Neural progenitor cell (in vitro differentiated cells): Measurements from ENCODE around the gene GABRD. TPM values are rescaled to one million over a fixed set of nuclear protein-coding genes. Genes with fewer than 3 reads are reported as not detected.

Source experiments
- DNase-seq: peaks from one replicate; pipeline ENCODE4 v3.0.0-alpha.2; 2016; ENCODE audit warnings: low spot score
- H2AFZ ChIP-seq: fragments of 200-600 bp; sonication (generic); replicated peaks from 2 replicates; pipeline ENCODE4 v1.6.1; 2016; ENCODE audit warnings: antibody characterized with exemption
- H3F3A ChIP-seq: fragments of 200-600 bp; sonication (generic); 2 replicates; pipeline ENCODE4 v1.6.1; 2016; ENCODE audit warnings: antibody characterized with exemption, low read depth
- H3K27ac ChIP-seq: fragments of 200-600 bp; sonication (generic); 2 replicates; pipeline ENCODE4 v1.5.1; 2016; ENCODE audit warnings: mild to moderate bottlenecking
- H3K27me3 ChIP-seq: fragments of 200-600 bp; sonication (generic); 2 replicates; pipeline ENCODE4 v1.6.1; 2016; ENCODE audit warnings: mild to moderate bottlenecking, moderate library complexity
- H3K36me3 ChIP-seq: fragments of 200-600 bp; sonication (generic); 2 replicates; pipeline ENCODE4 v1.5.1; 2016
- H3K4me1 ChIP-seq: fragments of 200-600 bp; sonication (generic); 2 replicates; pipeline ENCODE4 v1.6.1; 2016; ENCODE audit warnings: mixed run types
- H3K4me2 ChIP-seq: fragments of 200-600 bp; sonication (generic); 2 replicates; pipeline ENCODE4 v1.6.1; 2016
- H3K4me3 ChIP-seq: fragments of 200-600 bp; sonication (generic); 2 replicates; pipeline ENCODE4 v1.5.1; 2016
- H3K79me2 ChIP-seq: fragments of 200-600 bp; sonication (generic); 2 replicates; pipeline ENCODE4 v1.6.1; 2016; ENCODE audit warnings: low read depth
- H3K9ac ChIP-seq: fragments of 200-600 bp; sonication (generic); 2 replicates; pipeline ENCODE4 v1.6.1; 2016
- H3K9me3 ChIP-seq: fragments of 200-600 bp; sonication (generic); 2 replicates; pipeline ENCODE4 v1.5.1; 2016; ENCODE audit warnings: low read depth
- H4K20me1 ChIP-seq: fragments of 200-600 bp; sonication (generic); 2 replicates; pipeline ENCODE4 v1.6.1; 2016; ENCODE audit warnings: low read depth
- H3K27ac Mint-ChIP-seq: 3 replicates; pipeline ENCODE4 v1.8.0; 2021; ENCODE audit warnings: mixed read lengths
- H3K27me3 Mint-ChIP-seq: 2 replicates; pipeline ENCODE4 v1.8.0; 2022; ENCODE audit warnings: low read depth, mild to moderate bottlenecking, inconsistent platforms, moderate library complexity, mixed read lengths; ENCODE audit not compliant: insufficient read depth
- H3K36me3 Mint-ChIP-seq: 3 replicates; pipeline ENCODE4 v1.8.0; 2021; ENCODE audit warnings: mixed read lengths
- H3K4me1 Mint-ChIP-seq: 3 replicates; pipeline ENCODE4 v1.8.0; 2021; ENCODE audit warnings: mixed read lengths
- H3K4me3 Mint-ChIP-seq: 3 replicates; pipeline ENCODE4 v1.8.0; 2021; ENCODE audit warnings: mild to moderate bottlenecking, moderate library complexity, mixed read lengths
- H3K9me3 Mint-ChIP-seq: 3 replicates; pipeline ENCODE4 v1.8.0; 2020; ENCODE audit warnings: mixed read lengths
- CTCF ChIP-seq: fragments of 200-600 bp; sonication (generic); IDR thresholded peaks from 2 replicates; pipeline ENCODE4 v1.5.1; 2017; ENCODE audit warnings: antibody characterized with exemption, mild to moderate bottlenecking
- EZH2 ChIP-seq: fragments of 200-600 bp; sonication (generic); IDR thresholded peaks from 2 replicates; pipeline ENCODE4 v1.6.1; 2017; ENCODE audit warnings: antibody characterized with exemption, mild to moderate bottlenecking, moderate library complexity
- EZH2phosphoT487 ChIP-seq: fragments of 200-600 bp; sonication (generic); IDR thresholded peaks from 2 replicates; pipeline ENCODE4 v1.6.1; 2017; ENCODE audit warnings: antibody characterized with exemption
- total RNA-seq: library from RNA; depleted of rRNA; stranded (reverse); fragments of >200 nt; gene quantifications from 2 replicates; pipeline ENCODE4 v1.2.3, GENCODE V29; 2015; ENCODE audit warnings: low replicate concordance

GABRD gene
- total RNA-seq, result 0.31 and 0.45 TPM in 2 replicates

- Histone ChIP-seq H3K9me3 (no peaks in the 10 kb centered on the region), H3K4me2 (peak within 1 kb of the TSS; percentile 77), H3K36me3 (no peaks in the 10 kb centered on the region), H3K4me1 (peaks cover 9% of the 10 kb centered on the region), H3K9ac (no peak within 1 kb of the TSS), H4K20me1 (peaks cover 27% of the 10 kb centered on the region), H3F3A (peaks cover 14% of the 10 kb centered on the region), H3K79me2 (no peaks in the 10 kb centered on the region), H2AFZ (no peak within 1 kb of the TSS), H3K4me3 (peak within 1 kb of the TSS; percentile 36), H3K27me3 (peaks cover 81% of the 10 kb centered on the region), H3K27ac (no peak within 1 kb of the TSS)
- peak within 1 kb of the TSS; percentile 86 for H3K4me3 Mint-ChIP-seq
- H3K27ac Mint-ChIP-seq, result peak within 1 kb of the TSS; percentile 69
- peaks cover 2% of the 10 kb centered on the region for H3K9me3 Mint-ChIP-seq
- peaks cover 33% of the 10 kb centered on the region for H3K27me3 Mint-ChIP-seq
- peaks cover 3% of the 10 kb centered on the region for H3K36me3 Mint-ChIP-seq
- H3K4me1 Mint-ChIP-seq, result peaks cover 15% of the 10 kb centered on the region
- TF ChIP-seq CTCF, result no peak
- TF ChIP-seq EZH2phosphoT487, result no peak
- no peak for TF ChIP-seq EZH2
- DNase-seq, result peak; percentile 68
These were observed at the start of gene GABRD for GRCh38 chr1:2019172-2019543. GABRD (plus strand) TSS chr1:2019345; CDS start chr1:2019424, 79 bp downstream.

GRCh38 chr1:1969505-1969900 is 49.6 kb upstream of the GABRD start:
- H2AFZ ChIP-seq, result no peak overlapping the region
- H3K9ac ChIP-seq, result no peak overlapping the region
- peaks cover 15% of the 10 kb centered on the region for H3K27me3 Mint-ChIP-seq
- H3K79me2 ChIP-seq, result no peaks in the 10 kb centered on the region
- TF ChIP-seq CTCF (no peak), EZH2phosphoT487 (no peak), EZH2 (no peak)
- H3K4me3 ChIP-seq, result no peak overlapping the region
- H3F3A ChIP-seq, result peaks cover 8% of the 10 kb centered on the region
- H3K4me1 ChIP-seq, result peaks cover 6% of the 10 kb centered on the region
- no peak for DNase-seq
- H3K36me3 ChIP-seq, result no peaks in the 10 kb centered on the region
- no peaks in the 10 kb centered on the region for H4K20me1 ChIP-seq
- no peaks in the 10 kb centered on the region for H3K36me3 Mint-ChIP-seq
- H3K4me1 Mint-ChIP-seq, result peaks cover 7% of the 10 kb centered on the region
- no peak overlapping the region for H3K27ac ChIP-seq
- H3K4me3 Mint-ChIP-seq, result no peak overlapping the region
- no peaks in the 10 kb centered on the region for H3K27me3 ChIP-seq
- H3K4me2 ChIP-seq, result no peak overlapping the region
- no peak overlapping the region for H3K27ac Mint-ChIP-seq
- peaks cover 2% of the 10 kb centered on the region for H3K9me3 Mint-ChIP-seq
- H3K9me3 ChIP-seq, result no peaks in the 10 kb centered on the region

GRCh38 chr1:1969953-1970716 is 49.0 kb upstream of the GABRD start:
- H3K4me2 ChIP-seq, result no peak overlapping the region
- no peak overlapping the region for H3K27ac Mint-ChIP-seq
- no peak for DNase-seq
- peaks cover 8% of the 10 kb centered on the region for H3F3A ChIP-seq
- peaks cover 9% of the 10 kb centered on the region for H3K4me1 Mint-ChIP-seq
- H3K79me2 ChIP-seq, result no peaks in the 10 kb centered on the region
- H3K9me3 Mint-ChIP-seq, result peaks cover 3% of the 10 kb centered on the region
- no peak overlapping the region for H3K9ac ChIP-seq
- peaks cover 6% of the 10 kb centered on the region for H3K4me1 ChIP-seq
- no peak overlapping the region for H3K27ac ChIP-seq
- H4K20me1 ChIP-seq, result no peaks in the 10 kb centered on the region
- H3K4me3 ChIP-seq, result no peak overlapping the region
- H3K27me3 Mint-ChIP-seq, result peaks cover 18% of the 10 kb centered on the region
- no peaks in the 10 kb centered on the region for H3K36me3 Mint-ChIP-seq
- no peaks in the 10 kb centered on the region for H3K9me3 ChIP-seq
- no peaks in the 10 kb centered on the region for H3K36me3 ChIP-seq
- no peaks in the 10 kb centered on the region for H3K27me3 ChIP-seq
- H2AFZ ChIP-seq, result no peak overlapping the region
- TF ChIP-seq EZH2phosphoT487 (no peak), EZH2 (no peak), CTCF (no peak)
- H3K4me3 Mint-ChIP-seq, result no peak overlapping the region
